Osteocyte (in vitro differentiated cells): Measurements from ENCODE around the gene ATR. TPM values are rescaled to one million over a fixed set of nuclear protein-coding genes. Genes with fewer than 3 reads are reported as not detected.
"Not testable (repeated sequence)": the region's sequence is repeated elsewhere in the genome, so short reads cannot be mapped to it uniquely, and the experiment has no call there.

Experiments used
- DNase-seq: peaks from one replicate; pipeline ENCODE4 v3.0.0; 2021; ENCODE audit warnings: mixed read lengths; ENCODE audit not compliant: unreplicated experiment; ENCODE audit errors: extremely low spot score
- H3K27ac Mint-ChIP-seq: one replicate; pipeline ENCODE4 v1.8.0; 2021; ENCODE audit warnings: mild to moderate bottlenecking, mixed read lengths; ENCODE audit not compliant: unreplicated experiment
- H3K27me3 Mint-ChIP-seq: one replicate; pipeline ENCODE4 v1.8.0; 2021; ENCODE audit warnings: mixed read lengths; ENCODE audit not compliant: unreplicated experiment
- H3K36me3 Mint-ChIP-seq: one replicate; pipeline ENCODE4 v1.8.0; 2021; ENCODE audit warnings: mixed read lengths; ENCODE audit not compliant: unreplicated experiment
- H3K4me1 Mint-ChIP-seq: one replicate; pipeline ENCODE4 v1.8.0; 2021; ENCODE audit warnings: mixed read lengths; ENCODE audit not compliant: unreplicated experiment
- H3K4me3 Mint-ChIP-seq: one replicate; pipeline ENCODE4 v1.8.0; 2021; ENCODE audit warnings: mild to moderate bottlenecking, moderate library complexity, mixed read lengths; ENCODE audit not compliant: unreplicated experiment
- H3K9me3 Mint-ChIP-seq: one replicate; pipeline ENCODE4 v1.8.0; 2021; ENCODE audit warnings: mixed read lengths; ENCODE audit not compliant: unreplicated experiment
- CTCF ChIP-seq: fragments of 200-600 bp; sonication (generic); IDR thresholded peaks from 2 replicates; pipeline ENCODE4 v1.5.0; 2021; ENCODE audit warnings: antibody characterized with exemption, mild to moderate bottlenecking, moderate library complexity
- total RNA-seq: library from RNA; stranded (reverse); gene quantifications from 2 replicates; pipeline ENCODE4 v1.2.1, GENCODE V29; 2021

The ATR gene
- total RNA-seq, 1 donor from 2014 or later, result 27.1 TPM

DNA sequence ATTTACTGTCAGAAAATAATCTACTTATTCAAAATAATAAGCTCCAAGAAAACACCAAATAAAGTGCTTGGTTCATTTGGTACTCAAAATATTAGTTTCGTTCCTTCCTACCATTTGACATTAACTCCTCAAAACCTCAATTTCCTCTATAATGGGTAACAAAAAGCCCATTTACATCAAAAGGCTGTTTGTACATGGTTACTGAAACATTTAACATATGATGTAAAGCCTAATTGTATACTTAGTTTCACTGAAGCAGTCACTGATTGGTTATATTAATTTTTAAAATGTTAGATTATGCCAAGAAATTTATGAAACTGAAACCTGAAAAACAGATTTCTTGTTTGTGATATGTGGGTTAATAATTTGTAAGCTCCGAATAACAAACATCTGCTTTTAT lies 145.4 kb downstream of the ATR start:
- Mint-ChIP-seq H3K4me1 (peaks cover 3% of the 10 kb centered on the region), H3K27me3 (no peaks in the 10 kb centered on the region), H3K36me3 (peaks cover 32% of the 10 kb centered on the region), H3K4me3 (no peak overlapping the region), H3K27ac (no peak overlapping the region), H3K9me3 (no peaks in the 10 kb centered on the region)
- TF ChIP-seq CTCF, result no peak
- no peak for DNase-seq

GRCh38 chr3:142429582-142429981 lies 149.0 kb downstream of the ATR start:
- no peaks in the 10 kb centered on the region for H3K9me3 Mint-ChIP-seq
- H3K27me3 Mint-ChIP-seq, result no peaks in the 10 kb centered on the region
- TF ChIP-seq CTCF, result no peak
- no peak for DNase-seq
- no peak overlapping the region for H3K27ac Mint-ChIP-seq
- H3K4me3 Mint-ChIP-seq, result no peak overlapping the region
- no peaks in the 10 kb centered on the region for H3K4me1 Mint-ChIP-seq
- peaks cover 32% of the 10 kb centered on the region for H3K36me3 Mint-ChIP-seq

DNA sequence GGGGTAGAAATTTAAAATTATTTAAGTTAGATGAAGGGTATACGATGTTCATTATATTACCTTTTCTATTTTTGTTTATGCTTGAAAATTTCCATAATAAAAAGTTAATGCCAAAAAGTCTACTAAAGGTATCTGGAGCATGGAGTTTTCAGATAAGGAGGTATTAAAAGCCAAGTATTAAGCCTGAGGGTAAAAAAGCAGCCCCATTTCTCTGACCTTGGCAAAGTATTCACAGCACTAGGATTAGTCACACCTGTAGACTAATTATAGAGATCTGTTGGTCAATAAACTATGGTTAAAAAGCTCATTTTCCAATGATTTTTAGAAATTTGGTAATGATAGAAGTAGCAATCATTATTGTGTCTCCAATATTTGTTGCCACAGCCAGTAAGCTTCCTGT lies 153.8 kb downstream of the ATR start:
- H3K4me1 Mint-ChIP-seq, result no peaks in the 10 kb centered on the region

GRCh38 chr3:142418926-142419592 lies 159.5 kb downstream of the ATR start:
- Mint-ChIP-seq H3K27ac (no peak overlapping the region), H3K9me3 (no peaks in the 10 kb centered on the region), H3K4me1 (no peaks in the 10 kb centered on the region), H3K27me3 (no peaks in the 10 kb centered on the region), H3K36me3 (peaks cover 40% of the 10 kb centered on the region), H3K4me3 (no peak overlapping the region)
- no peak for TF ChIP-seq CTCF
- DNase-seq, result no peak

More for the DNA sequence above, 153.8 kb downstream of the ATR start:
- H3K9me3 Mint-ChIP-seq, result no peaks in the 10 kb centered on the region
- no peak overlapping the region for H3K27ac Mint-ChIP-seq
- no peak for TF ChIP-seq CTCF
- DNase-seq, result no peak
- H3K36me3 Mint-ChIP-seq, result peaks cover 37% of the 10 kb centered on the region
- no peaks in the 10 kb centered on the region for H3K27me3 Mint-ChIP-seq
- H3K4me3 Mint-ChIP-seq, result no peak overlapping the region

- H3K9me3 Mint-ChIP-seq, result no peaks in the 10 kb centered on the region
Observed at GRCh38 chr3:142417302-142417701, 161.2 kb downstream of the ATR start.

DNA sequence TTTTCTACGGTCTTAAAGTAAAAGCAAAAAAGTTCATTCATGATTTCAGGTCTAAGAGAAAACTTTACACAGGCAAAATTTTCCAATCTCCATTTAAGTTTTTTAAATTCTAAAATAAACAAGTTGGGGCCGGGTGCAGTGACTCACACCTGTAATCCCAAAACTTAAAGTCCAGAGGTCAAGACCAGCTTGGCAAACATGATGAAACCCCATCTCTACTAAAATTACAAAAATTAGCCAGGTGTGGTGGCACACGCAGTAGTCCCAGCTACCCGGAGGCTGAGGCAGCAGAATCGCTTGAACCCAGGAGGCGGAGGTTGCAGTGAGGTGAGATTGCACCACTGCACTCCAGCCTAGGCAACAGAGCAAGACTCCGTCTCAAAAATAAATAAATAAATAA lies 178.0 kb downstream of the ATR start:
- peaks cover 57% of the 10 kb centered on the region for H3K36me3 Mint-ChIP-seq

More at GRCh38 chr3:142417302-142417701, 161.2 kb downstream of the ATR start:
- DNase-seq, result no peak
- TF ChIP-seq CTCF, result no peak
- Mint-ChIP-seq H3K36me3 (peaks cover 39% of the 10 kb centered on the region), H3K4me3 (no peak overlapping the region), H3K4me1 (no peaks in the 10 kb centered on the region), H3K27me3 (no peaks in the 10 kb centered on the region), H3K27ac (no peak overlapping the region)

More for the DNA sequence above, 178.0 kb downstream of the ATR start:
- not testable (repeated sequence) for DNase-seq, H3K4me3 Mint-ChIP-seq, H3K4me1 Mint-ChIP-seq, H3K9me3 Mint-ChIP-seq, H3K27me3 Mint-ChIP-seq, H3K27ac Mint-ChIP-seq
